Adrenal gland (tissue), 12 donors: ENCODE data around the gene GIMAP5. TPM values are rescaled to one million over a fixed set of nuclear protein-coding genes. Genes with fewer than 3 reads are reported as not detected.

Source experiments
- DNase-seq, 7 donors: peaks; one replicate each; pipeline ENCODE4 v3.0.0-alpha.2; 2019 to 2020
- H3K27ac ChIP-seq, 5 donors: fragments of 200-600 bp; sonication (generic) in 4 of 5; 1 replicate in 3 of 5; 2 replicates in 2 of 5; pipeline versions ENCODE4 v1.5.1 to v1.8.0; 2016 to 2020; ENCODE audit warnings: mild to moderate bottlenecking in 1 of 5
- H3K27me3 ChIP-seq: fragments of 200-600 bp; 2 replicates; pipeline ENCODE4 v1.8.0; 2021
- H3K36me3 ChIP-seq, 2 donors: fragments of 200-600 bp; replicated peaks in 1 of 2; 1 replicate in 1 of 2; 2 replicates in 1 of 2; pipeline versions ENCODE4 v1.5.1 to v1.8.0; 2018 to 2022
- H3K4me1 ChIP-seq, 2 donors: fragments of 200-600 bp; replicated peaks in 1 of 2; 1 replicate in 1 of 2; 2 replicates in 1 of 2; pipeline versions ENCODE4 v1.5.1 to v1.8.0; 2018 to 2021
- H3K4me3 ChIP-seq, 4 donors: fragments of 200-600 bp; sonication (generic) in 3 of 4; one replicate each; pipeline ENCODE4 v1.5.1; 2016 to 2018
- H3K9me3 ChIP-seq, 3 donors: fragments of 200-600 bp; sonication (generic) in 1 of 3; replicated peaks in 1 of 3; 1 replicate in 2 of 3; 2 replicates in 1 of 3; pipeline versions ENCODE4 v1.5.1 to v1.8.0; 2016 to 2021
- POLR2A ChIP-seq, 2 donors: fragments of 450-650 bp; IDR thresholded peaks; one replicate each; pipeline ENCODE4 v1.6.1; 2017; ENCODE audit warnings: antibody characterized with exemption in 2 of 2, mild to moderate bottlenecking in 2 of 2, moderate library complexity in 1 of 2
- WGBS, 4 donors: extraction: QIAGEN DNeasy Blood & Tissue Kit in 2 of 4; methylation state at CpG; one replicate each; pipeline versions ENCODE4 v1.1.5 to v1.1.7; 2013 to 2017; 5-methylcytosine and 5-hydroxymethylcytosine counted together
- intact Hi-C, 2 donors: fragments of 100-400 bp; cut with DNase I; formaldehyde crosslinking; loops; one replicate each; pipeline versions ENCODE4 v1.14.1 to v1.15.0; 2022 to 2023
- polyA plus RNA-seq, 3 donors: library from polyadenylated mRNA; stranded (reverse); fragments of 200-250 nt in 2 of 3; fragments of 350-450 nt in 1 of 3; fragmentation: Illumina TruSeq in 1 of 3; extraction: RNeasy Lipid Tissue Mini Kit (QIAGEN cat#74804) in 1 of 3; gene quantifications; one replicate each; pipeline ENCODE4 v1.2.3, GENCODE V29; 2013 to 2014
- total RNA-seq, 9 donors: library from RNA; depleted of rRNA in 4 of 9; stranded (reverse); fragments of >200 nt in 4 of 9; fragments of 120-200 nt in 1 of 9; fragmentation: NEBNext Ultra II Directional in 1 of 9; extraction: Animal tissue kit (Norgen Biotek cat#: 25700) in 1 of 9; gene quantifications; one replicate each; pipeline versions ENCODE4 v1.1.0 to v1.2.4, GENCODE V29; 2013 to 2023
- TF ChIP-seq, protein P1 (sequence below), 6 experiments: fragments of 450-650 bp in 4 of 6; fragments of 200-600 bp in 2 of 6; sonication (generic) in 1 of 6; IDR thresholded peaks; 1 replicate in 5 of 6; 2 replicates in 1 of 6; pipeline versions ENCODE4 v1.5.1 to v1.8.0; 2016 to 2021; ENCODE audit warnings: antibody characterized with exemption in 6 of 6, mild to moderate bottlenecking in 2 of 6, moderate library complexity in 1 of 6
- donor health status: healthy with polysubstance abuse.
- donor health status: Bipolar disorder and iron deficiency.
- donor health status: DM: yes; HTN: yes; CAD: no.
- donor health status: DM: no; HTN: no; CAD: no.
- donor health status: DM: no; HTN: no; CAD: no.
- donor health status: DM: yes; HTN: yes; CAD: no.

Gene GIMAP5
- total and polyA plus RNA-seq, 12 donors = 7.9 to 65.0 (median 19.2) TPM

- DNase-seq = peak in 5 of 7 donors; percentile 48 to 81 (median 53)
- no peak overlapping the region for H3K4me3 ChIP-seq
- WGBS, 4 donors = 57 to 74% (median 65%) methylated on average over 9 of the region's 9 CpGs
- no peaks in the 10 kb centered on the region for H3K27me3 ChIP-seq
- H3K36me3 ChIP-seq = peaks cover 0 to 3% of the 10 kb centered on the region in 2 donors
- TF ChIP-seq, protein P1, sequence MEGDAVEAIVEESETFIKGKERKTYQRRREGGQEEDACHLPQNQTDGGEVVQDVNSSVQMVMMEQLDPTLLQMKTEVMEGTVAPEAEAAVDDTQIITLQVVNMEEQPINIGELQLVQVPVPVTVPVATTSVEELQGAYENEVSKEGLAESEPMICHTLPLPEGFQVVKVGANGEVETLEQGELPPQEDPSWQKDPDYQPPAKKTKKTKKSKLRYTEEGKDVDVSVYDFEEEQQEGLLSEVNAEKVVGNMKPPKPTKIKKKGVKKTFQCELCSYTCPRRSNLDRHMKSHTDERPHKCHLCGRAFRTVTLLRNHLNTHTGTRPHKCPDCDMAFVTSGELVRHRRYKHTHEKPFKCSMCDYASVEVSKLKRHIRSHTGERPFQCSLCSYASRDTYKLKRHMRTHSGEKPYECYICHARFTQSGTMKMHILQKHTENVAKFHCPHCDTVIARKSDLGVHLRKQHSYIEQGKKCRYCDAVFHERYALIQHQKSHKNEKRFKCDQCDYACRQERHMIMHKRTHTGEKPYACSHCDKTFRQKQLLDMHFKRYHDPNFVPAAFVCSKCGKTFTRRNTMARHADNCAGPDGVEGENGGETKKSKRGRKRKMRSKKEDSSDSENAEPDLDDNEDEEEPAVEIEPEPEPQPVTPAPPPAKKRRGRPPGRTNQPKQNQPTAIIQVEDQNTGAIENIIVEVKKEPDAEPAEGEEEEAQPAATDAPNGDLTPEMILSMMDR (IDR thresholded peaks at IDR 0.05) = no peak
- no peak for TF ChIP-seq POLR2A (IDR thresholded peaks at IDR 0.05)
- H3K9me3 ChIP-seq = no peaks in the 10 kb centered on the region
- peaks cover 11 to 28% of the 10 kb centered on the region in 2 donors for H3K4me1 ChIP-seq
- intact Hi-C loops = loop anchor here (10.0 kb wide), 2 partner anchors 86 to 196 kb away; no protein-coding TSS in a partner anchor
- H3K27ac ChIP-seq = peak overlapping the region in 4 of 5 donors; percentile 47 to 85 (median 56)
Observed at GRCh38 chr7:150788474-150789269, 51.5 kb downstream of the GIMAP5 start.

GRCh38 chr7:150790416-150791075, 53.3 kb downstream of the GIMAP5 start:
- 86 to 94% (median 88%) methylated on average over 8 to 9 of the region's 9 CpGs for WGBS, 4 donors
- no peak for DNase-seq
- no peak for TF ChIP-seq POLR2A (IDR thresholded peaks at IDR 0.05)
- TF ChIP-seq, protein P1 (IDR thresholded peaks at IDR 0.05) = no peak
- Histone ChIP-seq H3K27ac (no peak overlapping the region), H3K9me3 (no peaks in the 10 kb centered on the region), H3K36me3 (peaks cover 0 to 3% of the 10 kb centered on the region in 2 donors), H3K27me3 (no peaks in the 10 kb centered on the region), H3K4me3 (no peak overlapping the region), H3K4me1 (peaks cover 11 to 28% of the 10 kb centered on the region in 2 donors)
- intact Hi-C loops = no loop called here

- intact Hi-C loops = no loop called here
Observed at GRCh38 chr7:150791304-150791703, 54.1 kb downstream of the GIMAP5 start.

More at GRCh38 chr7:150791304-150791703, 54.1 kb downstream of the GIMAP5 start:
- Histone ChIP-seq H3K27me3 (no peaks in the 10 kb centered on the region), H3K36me3 (peaks cover 0 to 3% of the 10 kb centered on the region in 2 donors), H3K9me3 (no peaks in the 10 kb centered on the region), H3K4me3 (no peak overlapping the region), H3K27ac (no peak overlapping the region), H3K4me1 (peaks cover 11 to 27% of the 10 kb centered on the region in 2 donors)
- DNase-seq = no peak
- no peak for TF ChIP-seq POLR2A (IDR thresholded peaks at IDR 0.05)
- TF ChIP-seq, protein P1 (IDR thresholded peaks at IDR 0.05) = no peak
- 86 to 94% (median 93%) methylated on average over 5 of the region's 5 CpGs for WGBS, 4 donors
